Activated T-helper 1 cell treated with Interleukin-2 at 50 U/mL for 16 hours (primary cell): ENCODE measurements around the gene ECE2.
"Not testable (repeated sequence)": the region's sequence is repeated elsewhere in the genome, so short reads cannot be mapped to it uniquely, and the experiment has no call there.

Experiments used
- DNase-seq: peaks from one replicate; pipeline ENCODE4 v3.0.0-alpha.2; 2020; ENCODE audit warnings: low read depth

The ECE2 gene

GRCh38 chr3:184336547-184337398, 61.0 kb downstream of the ECE2 start:
- no peak for DNase-seq

DNA sequence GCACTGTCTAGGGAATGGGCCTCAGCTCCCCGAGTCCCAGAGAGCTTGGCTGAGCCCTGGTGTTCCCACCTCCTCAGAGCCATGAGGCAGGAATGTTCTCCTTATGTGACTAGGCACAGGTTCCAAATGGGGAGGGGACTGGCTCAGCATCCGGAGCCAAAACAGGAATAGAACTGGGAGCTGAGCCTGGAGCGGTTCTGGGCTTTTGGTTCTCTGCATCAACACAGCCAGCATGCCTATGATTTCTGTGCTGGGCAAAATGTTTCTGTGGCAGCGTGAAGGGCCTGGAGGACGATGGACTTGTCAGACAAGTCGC, 61.5 kb downstream of the ECE2 start, which contains the start of gene FAM131A:
TSS of gene FAM131A (plus strand) at position 202 of the 316 bp plus-strand sequence. CDS start at position 233, 31 bp downstream.
- DNase-seq, result no peak

- no peak for DNase-seq
Observed at GRCh38 chr3:184337981-184338380, 62.2 kb downstream of the ECE2 start.

DNA sequence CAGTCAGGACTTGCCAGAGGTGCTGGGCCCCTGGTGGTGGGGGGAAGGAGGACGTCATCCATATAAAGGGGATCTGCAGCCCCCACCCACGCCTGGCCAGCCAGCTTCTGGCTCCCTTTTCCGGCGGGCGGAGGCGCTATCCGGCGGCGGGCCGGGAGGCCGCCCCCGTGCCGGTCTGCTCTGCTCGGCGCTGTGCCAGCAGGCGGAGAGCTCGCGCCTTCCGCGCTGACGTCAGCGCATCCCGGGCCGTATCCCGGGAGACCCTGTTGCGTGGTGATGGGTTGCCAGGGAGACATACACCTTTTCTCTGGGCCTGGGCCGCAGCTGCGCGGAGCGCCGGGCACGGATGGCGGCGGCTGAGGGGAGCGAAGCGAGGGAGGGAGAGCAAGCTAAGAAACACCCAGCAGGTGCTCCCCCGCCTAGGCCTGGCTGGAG, 62.7 kb downstream of the ECE2 start:
- DNase-seq, result no peak

DNA sequence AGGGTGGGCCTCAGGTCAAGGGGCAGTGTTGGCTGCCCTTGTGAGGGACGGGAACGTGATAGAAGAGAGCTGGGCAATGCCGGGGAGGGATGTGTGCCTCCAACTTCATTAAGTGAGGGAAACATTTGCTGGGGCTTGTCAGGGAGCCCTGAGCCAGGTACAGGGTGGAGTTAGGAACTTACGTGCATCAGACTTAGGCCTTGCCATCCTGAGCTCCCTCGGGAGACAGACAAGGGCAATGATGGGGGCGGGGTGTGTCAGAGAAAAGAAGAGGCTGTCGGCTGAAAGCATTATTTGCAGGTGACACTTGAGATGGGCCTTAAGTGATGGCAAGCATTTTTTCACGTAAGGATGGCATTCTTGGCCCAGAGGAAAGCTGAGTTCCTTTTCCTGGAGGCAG, 63.2 kb downstream of the ECE2 start:
- DNase-seq, result no peak

- DNase-seq, result not testable (repeated sequence)
Observed at GRCh38 chr3:184339451-184340135, 63.8 kb downstream of the ECE2 start.

DNA sequence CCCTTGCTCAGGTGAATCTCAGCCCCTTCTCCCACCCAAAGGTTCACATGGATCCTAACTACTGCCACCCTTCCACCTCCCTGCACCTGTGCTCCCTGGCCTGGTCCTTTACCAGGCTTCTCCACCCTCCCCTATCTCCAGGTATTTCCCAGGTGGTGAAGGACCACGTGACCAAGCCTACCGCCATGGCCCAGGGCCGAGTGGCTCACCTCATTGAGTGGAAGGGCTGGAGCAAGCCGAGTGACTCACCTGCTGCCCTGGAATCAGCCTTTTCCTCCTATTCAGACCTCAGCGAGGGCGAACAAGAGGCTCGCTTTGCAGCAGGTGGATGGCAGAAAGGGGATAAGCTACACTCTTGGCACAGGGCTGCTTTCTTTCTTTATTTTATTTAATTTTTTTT, 66.1 kb downstream of the ECE2 start:
- no peak for DNase-seq
